Measurements from ENCODE around the gene ABHD16A. TPM values are rescaled to one million over a fixed set of nuclear protein-coding genes. Genes with fewer than 3 reads are reported as not detected.

The ABHD16A gene
- total RNA-seq, 2 experiments from 2014 or later = 28.6 to 32.7 TPM

- Histone ChIP-seq H3K9me2 (ENCODE audit: insufficient read depth, low read length) (no peaks in the 10 kb centered on the region), H3K4me1 (ENCODE audit: insufficient read depth, low read length, poor library complexity, severe bottlenecking) (peaks cover 53% of the 10 kb centered on the region), H2AFZ (ENCODE audit: low read length) (no peak overlapping the region), H3K79me2 (ENCODE audit: insufficient read depth, low read depth, low read length) (peaks cover 23% of the 10 kb centered on the region), H3K9me3 (ENCODE audit: low read length) (no peaks in the 10 kb centered on the region), H4K20me1 (ENCODE audit: insufficient read depth, low read length) (no peaks in the 10 kb centered on the region), H3K4me3 (ENCODE audit: low read depth, low read length, poor library complexity, severe bottlenecking) (no peak overlapping the region), H3K36me3 (ENCODE audit: insufficient read depth, low read length) (peaks cover 24% of the 10 kb centered on the region), H3K27ac (ENCODE audit: low read depth, low read length, poor library complexity, severe bottlenecking) (no peak overlapping the region), H3K4me2 (ENCODE audit: low read length) (peak overlapping the region; percentile 97; the same call in 1 of the 2 replicates)
- ChIA-PET POLR2A (interaction anchor here (0.6 kb wide), 2 partner anchors 75 to 1191 kb away, joined by 3 to 4 read pairs; no protein-coding TSS in a partner anchor), CTCF (ENCODE audit: unreplicated experiment) (no interaction called here)
- no TSS peak for BruUV-seq (replicated peaks)
- no peak for DNase-seq (ENCODE audit: low spot score)
- intact Hi-C loops (cut with micrococcal nuclease; ENCODE audit: unreplicated experiment) = no loop called here
- TF ChIP-seq CTCF (conservative IDR thresholded peaks at IDR 0.05; ENCODE audit: low read length) (no peak), EZH2phosphoT487 (IDR thresholded peaks at IDR 0.05; ENCODE audit: borderline replicate concordance, low read depth, low read length) (no peak)
Measured at GRCh38 chr6:31658158-31658688, 44.9 kb downstream of the ABHD16A start.

GRCh38 chr6:31657406-31658157, 45.5 kb downstream of the ABHD16A start:
- no peak for TF ChIP-seq CTCF (conservative IDR thresholded peaks at IDR 0.05; ENCODE audit: low read length)
- TF ChIP-seq EZH2phosphoT487 (IDR thresholded peaks at IDR 0.05; ENCODE audit: borderline replicate concordance, low read depth, low read length) = no peak
- Histone ChIP-seq H4K20me1 (ENCODE audit: insufficient read depth, low read length) (no peaks in the 10 kb centered on the region), H3K36me3 (ENCODE audit: insufficient read depth, low read length) (peaks cover 18% of the 10 kb centered on the region), H3K9me3 (ENCODE audit: low read length) (no peaks in the 10 kb centered on the region), H3K4me2 (ENCODE audit: low read length) (no peak overlapping the region), H3K79me2 (ENCODE audit: insufficient read depth, low read depth, low read length) (peaks cover 18% of the 10 kb centered on the region; the same call in 1 of the 2 replicates), H2AFZ (ENCODE audit: low read length) (no peak overlapping the region), H3K4me3 (ENCODE audit: low read depth, low read length, poor library complexity, severe bottlenecking) (no peak overlapping the region), H3K9me2 (ENCODE audit: insufficient read depth, low read length) (no peaks in the 10 kb centered on the region), H3K4me1 (ENCODE audit: insufficient read depth, low read length, poor library complexity, severe bottlenecking) (peaks cover 46% of the 10 kb centered on the region), H3K27ac (ENCODE audit: low read depth, low read length, poor library complexity, severe bottlenecking) (no peak overlapping the region)
- no peak for DNase-seq (ENCODE audit: low spot score)
- ChIA-PET CTCF (ENCODE audit: unreplicated experiment) (no interaction called here), POLR2A (interaction anchor here (0.6 kb wide), 2 partner anchors 74 to 1190 kb away, joined by 3 to 4 read pairs; no protein-coding TSS in a partner anchor)
- intact Hi-C loops (cut with micrococcal nuclease; ENCODE audit: unreplicated experiment) = no loop called here
- no TSS peak for BruUV-seq (replicated peaks)

All from OCI-LY7 (cell line).